Liver (tissue), 3 donors: Measurements from ENCODE around the gene SERPINA10.

Experiments used
- EGR1 ChIP-seq, 2 donors: IDR thresholded peaks; 2 replicates each; pipeline ENCODE4 v1.6.1; 2016 to 2018; ENCODE audit warnings: antibody characterized with exemption in 2 of 2, low read depth in 2 of 2
- FOXA1 ChIP-seq: IDR thresholded peaks from 2 replicates; pipeline ENCODE4 v1.6.1; 2016; ENCODE audit warnings: antibody characterized with exemption
- GABPA ChIP-seq, 2 donors: IDR thresholded peaks in 1 of 2; conservative IDR thresholded peaks in 1 of 2; 2 replicates each; pipeline ENCODE4 v1.6.1; 2016; ENCODE audit warnings: antibody characterized with exemption in 2 of 2, mild to moderate bottlenecking in 1 of 2, moderate library complexity in 1 of 2
- HNF4A ChIP-seq, 2 donors: conservative IDR thresholded peaks; 2 replicates each; pipeline ENCODE4 v1.6.1; 2016; ENCODE audit warnings: antibody characterized with exemption in 2 of 2, mild to moderate bottlenecking in 2 of 2
- JUND ChIP-seq, 2 donors: IDR thresholded peaks; 2 replicates each; pipeline ENCODE4 v1.6.1; 2016; ENCODE audit warnings: antibody characterized with exemption in 2 of 2
- RAD21 ChIP-seq, 2 donors: IDR thresholded peaks; 2 replicates each; pipeline ENCODE4 v1.6.1; 2016; ENCODE audit warnings: antibody characterized with exemption in 2 of 2, mild to moderate bottlenecking in 2 of 2
- RXRA ChIP-seq, 2 donors: IDR thresholded peaks; 2 replicates each; pipeline ENCODE4 v1.6.1; 2017 to 2018; ENCODE audit warnings: antibody characterized with exemption in 2 of 2, mild to moderate bottlenecking in 1 of 2
- SP1 ChIP-seq: IDR thresholded peaks from 2 replicates; pipeline ENCODE4 v1.6.1; 2018; ENCODE audit warnings: antibody characterized with exemption, mild to moderate bottlenecking
- YY1 ChIP-seq: IDR thresholded peaks from 2 replicates; pipeline ENCODE4 v1.6.1; 2016; ENCODE audit warnings: antibody characterized with exemption, mild to moderate bottlenecking
- TF ChIP-seq, protein P1 (sequence below): fragments of 150-350 bp; IDR thresholded peaks from 2 replicates; pipeline ENCODE4 v1.5.1; 2017; ENCODE audit warnings: improper control_type of control experiment, low read depth, low read length; ENCODE audit not compliant: missing input control
- TF ChIP-seq, protein P2 (sequence below): IDR thresholded peaks from 2 replicates; pipeline ENCODE4 v1.6.1; 2016; ENCODE audit warnings: antibody characterized with exemption
- TF ChIP-seq, protein P3 (sequence below): IDR thresholded peaks from 2 replicates; pipeline ENCODE4 v1.6.1; 2016; ENCODE audit warnings: antibody characterized with exemption, mild to moderate bottlenecking
- TF ChIP-seq, protein P4 (sequence below): IDR thresholded peaks from 2 replicates; pipeline ENCODE4 v1.6.1; 2016; ENCODE audit warnings: antibody characterized with exemption
- TF ChIP-seq, protein P5 (sequence below): IDR thresholded peaks from 2 replicates; pipeline ENCODE4 v1.6.1; 2016; ENCODE audit warnings: antibody characterized with exemption
- donor health status: healthy.
- donor health status: healthy.

DNA sequence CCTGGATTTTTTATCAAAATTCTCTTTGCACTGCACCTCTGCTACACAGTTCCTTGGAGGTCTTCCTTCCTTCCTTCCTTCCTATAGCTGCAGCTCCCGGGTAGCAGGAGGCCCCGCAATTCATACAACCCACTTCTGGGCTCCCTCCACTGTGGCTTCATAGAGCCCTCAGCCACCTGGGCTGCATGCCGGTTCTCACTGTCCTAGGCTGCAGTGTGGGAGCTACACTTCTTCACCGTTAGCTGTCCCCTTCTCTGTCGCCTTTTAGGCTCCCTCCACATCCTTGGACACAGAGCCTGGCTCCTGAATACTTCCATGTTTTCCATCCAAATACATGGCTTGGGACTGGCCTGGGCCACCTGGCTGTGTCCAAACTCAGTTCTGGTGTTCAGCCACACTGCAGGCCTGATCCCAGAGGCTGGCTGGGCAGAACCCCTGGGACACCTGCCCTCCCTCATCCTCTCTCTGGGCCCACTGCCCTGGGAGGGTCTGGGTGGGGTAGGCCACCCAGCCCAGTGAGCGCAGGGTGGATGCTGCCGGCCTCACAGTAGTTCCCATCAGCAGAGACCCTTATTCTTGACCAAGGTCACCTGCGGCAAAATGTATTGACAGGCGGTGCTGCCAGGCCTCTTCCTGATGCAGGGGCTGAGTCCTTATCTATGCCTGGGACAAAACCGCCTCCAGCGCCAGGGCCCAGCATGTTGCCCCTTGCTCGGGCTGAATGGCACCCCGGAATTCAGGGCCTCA, 1.7 kb downstream of the SERPINA10 start:
- TF ChIP-seq, protein P1, sequence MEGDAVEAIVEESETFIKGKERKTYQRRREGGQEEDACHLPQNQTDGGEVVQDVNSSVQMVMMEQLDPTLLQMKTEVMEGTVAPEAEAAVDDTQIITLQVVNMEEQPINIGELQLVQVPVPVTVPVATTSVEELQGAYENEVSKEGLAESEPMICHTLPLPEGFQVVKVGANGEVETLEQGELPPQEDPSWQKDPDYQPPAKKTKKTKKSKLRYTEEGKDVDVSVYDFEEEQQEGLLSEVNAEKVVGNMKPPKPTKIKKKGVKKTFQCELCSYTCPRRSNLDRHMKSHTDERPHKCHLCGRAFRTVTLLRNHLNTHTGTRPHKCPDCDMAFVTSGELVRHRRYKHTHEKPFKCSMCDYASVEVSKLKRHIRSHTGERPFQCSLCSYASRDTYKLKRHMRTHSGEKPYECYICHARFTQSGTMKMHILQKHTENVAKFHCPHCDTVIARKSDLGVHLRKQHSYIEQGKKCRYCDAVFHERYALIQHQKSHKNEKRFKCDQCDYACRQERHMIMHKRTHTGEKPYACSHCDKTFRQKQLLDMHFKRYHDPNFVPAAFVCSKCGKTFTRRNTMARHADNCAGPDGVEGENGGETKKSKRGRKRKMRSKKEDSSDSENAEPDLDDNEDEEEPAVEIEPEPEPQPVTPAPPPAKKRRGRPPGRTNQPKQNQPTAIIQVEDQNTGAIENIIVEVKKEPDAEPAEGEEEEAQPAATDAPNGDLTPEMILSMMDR: no peak
- TF ChIP-seq, protein P2, sequence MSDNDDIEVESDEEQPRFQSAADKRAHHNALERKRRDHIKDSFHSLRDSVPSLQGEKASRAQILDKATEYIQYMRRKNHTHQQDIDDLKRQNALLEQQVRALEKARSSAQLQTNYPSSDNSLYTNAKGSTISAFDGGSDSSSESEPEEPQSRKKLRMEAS: no peak
- TF ChIP-seq YY1 (peak; percentile 17), SP1 (no peak), RXRA (IDR thresholded peaks at IDR 0.05) (no peak), FOXA1 (no peak), GABPA (IDR thresholded peaks at IDR 0.05 in 1 of 2, conservative IDR thresholded peaks at IDR 0.05 in 1 of 2) (no peak), JUND (IDR thresholded peaks at IDR 0.05) (no peak), HNF4A (conservative IDR thresholded peaks at IDR 0.05) (no peak), RAD21 (IDR thresholded peaks at IDR 0.05) (no peak), EGR1 (IDR thresholded peaks at IDR 0.05; ENCODE audit: low read depth in 2 of 2) (no peak)
- TF ChIP-seq, protein P3, sequence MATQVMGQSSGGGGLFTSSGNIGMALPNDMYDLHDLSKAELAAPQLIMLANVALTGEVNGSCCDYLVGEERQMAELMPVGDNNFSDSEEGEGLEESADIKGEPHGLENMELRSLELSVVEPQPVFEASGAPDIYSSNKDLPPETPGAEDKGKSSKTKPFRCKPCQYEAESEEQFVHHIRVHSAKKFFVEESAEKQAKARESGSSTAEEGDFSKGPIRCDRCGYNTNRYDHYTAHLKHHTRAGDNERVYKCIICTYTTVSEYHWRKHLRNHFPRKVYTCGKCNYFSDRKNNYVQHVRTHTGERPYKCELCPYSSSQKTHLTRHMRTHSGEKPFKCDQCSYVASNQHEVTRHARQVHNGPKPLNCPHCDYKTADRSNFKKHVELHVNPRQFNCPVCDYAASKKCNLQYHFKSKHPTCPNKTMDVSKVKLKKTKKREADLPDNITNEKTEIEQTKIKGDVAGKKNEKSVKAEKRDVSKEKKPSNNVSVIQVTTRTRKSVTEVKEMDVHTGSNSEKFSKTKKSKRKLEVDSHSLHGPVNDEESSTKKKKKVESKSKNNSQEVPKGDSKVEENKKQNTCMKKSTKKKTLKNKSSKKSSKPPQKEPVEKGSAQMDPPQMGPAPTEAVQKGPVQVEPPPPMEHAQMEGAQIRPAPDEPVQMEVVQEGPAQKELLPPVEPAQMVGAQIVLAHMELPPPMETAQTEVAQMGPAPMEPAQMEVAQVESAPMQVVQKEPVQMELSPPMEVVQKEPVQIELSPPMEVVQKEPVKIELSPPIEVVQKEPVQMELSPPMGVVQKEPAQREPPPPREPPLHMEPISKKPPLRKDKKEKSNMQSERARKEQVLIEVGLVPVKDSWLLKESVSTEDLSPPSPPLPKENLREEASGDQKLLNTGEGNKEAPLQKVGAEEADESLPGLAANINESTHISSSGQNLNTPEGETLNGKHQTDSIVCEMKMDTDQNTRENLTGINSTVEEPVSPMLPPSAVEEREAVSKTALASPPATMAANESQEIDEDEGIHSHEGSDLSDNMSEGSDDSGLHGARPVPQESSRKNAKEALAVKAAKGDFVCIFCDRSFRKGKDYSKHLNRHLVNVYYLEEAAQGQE: no peak
- TF ChIP-seq, protein P4, sequence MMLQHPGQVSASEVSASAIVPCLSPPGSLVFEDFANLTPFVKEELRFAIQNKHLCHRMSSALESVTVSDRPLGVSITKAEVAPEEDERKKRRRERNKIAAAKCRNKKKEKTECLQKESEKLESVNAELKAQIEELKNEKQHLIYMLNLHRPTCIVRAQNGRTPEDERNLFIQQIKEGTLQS: no peak
- TF ChIP-seq, protein P5, sequence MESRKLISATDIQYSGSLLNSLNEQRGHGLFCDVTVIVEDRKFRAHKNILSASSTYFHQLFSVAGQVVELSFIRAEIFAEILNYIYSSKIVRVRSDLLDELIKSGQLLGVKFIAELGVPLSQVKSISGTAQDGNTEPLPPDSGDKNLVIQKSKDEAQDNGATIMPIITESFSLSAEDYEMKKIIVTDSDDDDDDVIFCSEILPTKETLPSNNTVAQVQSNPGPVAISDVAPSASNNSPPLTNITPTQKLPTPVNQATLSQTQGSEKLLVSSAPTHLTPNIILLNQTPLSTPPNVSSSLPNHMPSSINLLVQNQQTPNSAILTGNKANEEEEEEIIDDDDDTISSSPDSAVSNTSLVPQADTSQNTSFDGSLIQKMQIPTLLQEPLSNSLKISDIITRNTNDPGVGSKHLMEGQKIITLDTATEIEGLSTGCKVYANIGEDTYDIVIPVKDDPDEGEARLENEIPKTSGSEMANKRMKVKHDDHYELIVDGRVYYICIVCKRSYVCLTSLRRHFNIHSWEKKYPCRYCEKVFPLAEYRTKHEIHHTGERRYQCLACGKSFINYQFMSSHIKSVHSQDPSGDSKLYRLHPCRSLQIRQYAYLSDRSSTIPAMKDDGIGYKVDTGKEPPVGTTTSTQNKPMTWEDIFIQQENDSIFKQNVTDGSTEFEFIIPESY: no peak
